Measurements from ENCODE around the gene CDCA7. TPM values are rescaled to one million over a fixed set of nuclear protein-coding genes. Genes with fewer than 3 reads are reported as not detected.
"Not testable (repeated sequence)": the region's sequence is repeated elsewhere in the genome, so short reads cannot be mapped to it uniquely, and the experiment has no call there.

CDCA7 gene
- total RNA-seq, 2 experiments from 2014 or later = 98.2 to 170 TPM

- H3K27ac ChIP-seq (ENCODE audit: low read depth, low read length, poor library complexity, severe bottlenecking) = no peak overlapping the region
- no TSS peak for BruUV-seq (replicated peaks)
- no peaks in the 10 kb centered on the region for H3K9me3 ChIP-seq (ENCODE audit: low read length)
- no peak for DNase-seq (ENCODE audit: low spot score)
- H2AFZ ChIP-seq (ENCODE audit: low read length) = no peak overlapping the region
- H3K79me2 ChIP-seq (ENCODE audit: insufficient read depth, low read depth, low read length) = no peaks in the 10 kb centered on the region
- POLR2A ChIA-PET = interaction anchor here (0.5 kb wide), 1 partner anchor 205 kb away, joined by 3 read pairs; no protein-coding TSS in a partner anchor
- intact Hi-C loops (cut with micrococcal nuclease; ENCODE audit: unreplicated experiment) = no loop called here
- no peak overlapping the region for H3K4me2 ChIP-seq (ENCODE audit: low read length)
- H3K36me3 ChIP-seq (ENCODE audit: insufficient read depth, low read length) = no peaks in the 10 kb centered on the region
- no peaks in the 10 kb centered on the region for H4K20me1 ChIP-seq (ENCODE audit: insufficient read depth, low read length)
- CTCF ChIA-PET (ENCODE audit: unreplicated experiment) = no interaction called here
- H3K4me3 ChIP-seq (ENCODE audit: low read depth, low read length, poor library complexity, severe bottlenecking) = no peak overlapping the region
- H3K9me2 ChIP-seq (ENCODE audit: insufficient read depth, low read length) = no peaks in the 10 kb centered on the region
- H3K4me1 ChIP-seq (ENCODE audit: insufficient read depth, low read length, poor library complexity, severe bottlenecking) = no peaks in the 10 kb centered on the region
- TF ChIP-seq EZH2phosphoT487 (IDR thresholded peaks at IDR 0.05; ENCODE audit: borderline replicate concordance, low read depth, low read length) (no peak), CTCF (conservative IDR thresholded peaks at IDR 0.05; ENCODE audit: low read length) (no peak)
Observed at GRCh38 chr2:173415431-173416381, 61.0 kb downstream of the CDCA7 start.

- CTCF ChIA-PET (ENCODE audit: unreplicated experiment); H3K4me2 ChIP-seq (ENCODE audit: low read length); H4K20me1 ChIP-seq (ENCODE audit: insufficient read depth, low read length); BruUV-seq (replicated peaks); H3K27ac ChIP-seq (ENCODE audit: low read depth, low read length, poor library complexity, severe bottlenecking); H2AFZ ChIP-seq (ENCODE audit: low read length); H3K79me2 ChIP-seq (ENCODE audit: insufficient read depth, low read depth, low read length); H3K9me2 ChIP-seq (ENCODE audit: insufficient read depth, low read length); H3K4me1 ChIP-seq (ENCODE audit: insufficient read depth, low read length, poor library complexity, severe bottlenecking); H3K36me3 ChIP-seq (ENCODE audit: insufficient read depth, low read length); DNase-seq (ENCODE audit: low spot score); H3K4me3 ChIP-seq (ENCODE audit: low read depth, low read length, poor library complexity, severe bottlenecking); H3K9me3 ChIP-seq (ENCODE audit: low read length); intact Hi-C loops (cut with micrococcal nuclease; ENCODE audit: unreplicated experiment): not testable (repeated sequence)
- POLR2A ChIA-PET = interaction anchor here (0.5 kb wide), 1 partner anchor 206 kb away, joined by 3 read pairs; no protein-coding TSS in a partner anchor
Observed at GRCh38 chr2:173416415-173417152, 61.9 kb downstream of the CDCA7 start.

- Histone ChIP-seq H3K36me3 (ENCODE audit: insufficient read depth, low read length) (no peaks in the 10 kb centered on the region), H2AFZ (ENCODE audit: low read length) (no peak overlapping the region), H3K4me1 (ENCODE audit: insufficient read depth, low read length, poor library complexity, severe bottlenecking) (no peaks in the 10 kb centered on the region), H3K9me2 (ENCODE audit: insufficient read depth, low read length) (no peaks in the 10 kb centered on the region), H3K27ac (ENCODE audit: low read depth, low read length, poor library complexity, severe bottlenecking) (no peak overlapping the region), H4K20me1 (ENCODE audit: insufficient read depth, low read length) (no peaks in the 10 kb centered on the region), H3K79me2 (ENCODE audit: insufficient read depth, low read depth, low read length) (no peaks in the 10 kb centered on the region), H3K9me3 (ENCODE audit: low read length) (no peaks in the 10 kb centered on the region), H3K4me2 (ENCODE audit: low read length) (no peak overlapping the region), H3K4me3 (ENCODE audit: low read depth, low read length, poor library complexity, severe bottlenecking) (no peak overlapping the region)
- POLR2A ChIA-PET = interaction anchor here (0.7 kb wide), 1 partner anchor 1897 kb away, joined by 4 read pairs; no protein-coding TSS in a partner anchor
- intact Hi-C loops (cut with micrococcal nuclease; ENCODE audit: unreplicated experiment) = no loop called here
- CTCF ChIA-PET (ENCODE audit: unreplicated experiment) = no interaction called here
- TF ChIP-seq CTCF (conservative IDR thresholded peaks at IDR 0.05; ENCODE audit: low read length) = no peak
- no peak for TF ChIP-seq EZH2phosphoT487 (IDR thresholded peaks at IDR 0.05; ENCODE audit: borderline replicate concordance, low read depth, low read length)
- no TSS peak for BruUV-seq (replicated peaks)
- DNase-seq (ENCODE audit: low spot score) = no peak
Observed at GRCh38 chr2:173417341-173417740, 62.7 kb downstream of the CDCA7 start.

Data from OCI-LY7 (cell line).